GM21390 (cell line): ENCODE measurements around the gene HIRIP3.
A peak's percentile ranks its signal among the peaks of the same experiment; 100 is the strongest.
"Not testable (repeated sequence)": the region's sequence is repeated elsewhere in the genome, so short reads cannot be mapped to it uniquely, and the experiment has no call there.

Source experiments
- ATAC-seq: cut with Tn5 transposase; IDR thresholded peaks from one replicate; pipeline ENCODE4 v1.9.1; 2021; ENCODE audit not compliant: unreplicated experiment

The HIRIP3 gene

GRCh38 chr16:29962344-29962994, 32.9 kb downstream of the HIRIP3 start:
- ATAC-seq, result no peak

DNA sequence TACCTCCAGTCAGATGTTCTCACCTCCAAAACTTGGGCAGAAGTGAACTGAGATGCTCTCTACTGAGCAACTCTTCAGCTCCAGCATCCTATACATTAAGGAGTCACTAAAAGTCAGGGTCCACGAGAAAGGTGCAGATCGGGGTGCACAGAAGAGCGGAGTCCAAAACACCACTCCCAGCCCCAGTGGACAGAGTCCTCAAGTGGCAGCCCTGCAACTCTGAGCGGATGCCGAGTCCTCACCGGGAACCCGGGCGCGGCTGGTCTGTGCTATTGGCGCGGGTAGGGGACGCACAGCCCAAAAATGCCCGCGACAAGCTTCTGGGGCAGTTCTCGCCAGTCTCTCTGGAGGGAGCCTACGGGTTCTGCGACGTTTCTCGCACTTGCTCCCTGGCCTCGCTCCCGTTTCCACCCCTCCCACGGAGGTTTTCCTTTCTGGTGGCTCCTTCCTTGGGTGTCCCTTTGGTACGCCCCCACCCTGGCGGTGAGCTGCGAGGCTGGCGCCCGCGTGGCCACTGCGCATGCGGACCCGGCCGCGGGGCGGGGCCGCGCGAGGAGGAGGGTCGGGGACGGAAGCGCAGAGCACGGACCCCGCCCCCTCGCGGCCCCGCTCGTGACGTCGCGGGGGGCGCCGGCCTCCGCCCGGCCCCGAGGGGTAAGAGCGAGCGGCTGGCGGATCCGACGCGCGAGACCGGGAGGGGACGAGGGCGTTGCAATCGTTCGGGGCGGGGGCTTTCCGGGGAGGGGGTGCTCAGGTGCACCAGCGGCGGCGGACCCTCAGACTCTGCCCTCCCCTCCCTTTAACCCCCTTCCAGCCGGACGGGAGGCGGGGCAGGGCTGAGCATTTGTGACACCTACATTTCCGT, 33.7 kb downstream of the HIRIP3 start, which contains the start of gene TMEM219:
Gene TMEM219, plus strand, starts transcription at position 601 of the 865 bp plus-strand sequence. CDS start 1,065 bp downstream, outside the sequence.
- peak; percentile 72 for ATAC-seq

DNA sequence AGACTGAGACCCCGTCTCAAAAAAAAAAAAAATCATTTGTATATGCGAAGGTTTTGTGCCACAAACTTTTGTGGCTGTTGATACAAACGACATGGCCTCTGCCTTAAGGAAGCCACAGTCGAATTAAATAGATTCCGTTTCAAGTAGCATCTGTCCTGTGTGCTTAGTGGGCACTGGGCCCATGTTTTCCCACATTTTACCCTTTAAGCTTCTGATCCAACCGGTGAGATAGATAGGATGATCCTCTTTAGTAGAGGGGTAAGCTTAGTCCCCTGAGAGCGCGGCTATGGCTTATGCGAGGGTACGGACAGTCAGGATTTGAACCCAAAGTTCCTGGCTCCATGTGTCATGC, 34.3 kb downstream of the HIRIP3 start:
- no peak for ATAC-seq

GRCh38 chr16:29959821-29960220, 35.6 kb downstream of the HIRIP3 start:
- ATAC-seq, result not testable (repeated sequence)

DNA sequence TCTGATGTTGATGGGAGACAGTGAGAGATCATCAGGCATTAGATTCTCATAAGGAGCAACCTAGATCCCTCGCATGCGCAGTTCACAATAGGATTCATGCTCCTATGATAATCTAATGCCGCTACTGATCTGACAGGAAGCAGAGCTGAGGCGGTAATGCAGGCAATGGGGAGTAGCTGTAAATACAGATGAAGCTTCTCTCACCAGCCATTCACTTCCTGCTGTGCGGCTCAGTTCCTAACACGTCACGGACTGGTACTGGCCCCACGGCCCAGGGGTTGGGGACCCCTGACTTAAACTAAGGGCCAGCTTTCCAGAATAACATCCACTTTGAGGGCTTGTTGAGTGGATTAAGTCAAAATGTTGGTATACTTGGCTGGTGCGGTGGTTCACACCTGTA, 36.1 kb downstream of the HIRIP3 start:
- ATAC-seq, result no peak

GRCh38 chr16:29958756-29959155, 36.7 kb downstream of the HIRIP3 start:
- no peak for ATAC-seq

GRCh38 chr16:29951625-29952365, 43.6 kb downstream of the HIRIP3 start:
- ATAC-seq, result no peak

DNA sequence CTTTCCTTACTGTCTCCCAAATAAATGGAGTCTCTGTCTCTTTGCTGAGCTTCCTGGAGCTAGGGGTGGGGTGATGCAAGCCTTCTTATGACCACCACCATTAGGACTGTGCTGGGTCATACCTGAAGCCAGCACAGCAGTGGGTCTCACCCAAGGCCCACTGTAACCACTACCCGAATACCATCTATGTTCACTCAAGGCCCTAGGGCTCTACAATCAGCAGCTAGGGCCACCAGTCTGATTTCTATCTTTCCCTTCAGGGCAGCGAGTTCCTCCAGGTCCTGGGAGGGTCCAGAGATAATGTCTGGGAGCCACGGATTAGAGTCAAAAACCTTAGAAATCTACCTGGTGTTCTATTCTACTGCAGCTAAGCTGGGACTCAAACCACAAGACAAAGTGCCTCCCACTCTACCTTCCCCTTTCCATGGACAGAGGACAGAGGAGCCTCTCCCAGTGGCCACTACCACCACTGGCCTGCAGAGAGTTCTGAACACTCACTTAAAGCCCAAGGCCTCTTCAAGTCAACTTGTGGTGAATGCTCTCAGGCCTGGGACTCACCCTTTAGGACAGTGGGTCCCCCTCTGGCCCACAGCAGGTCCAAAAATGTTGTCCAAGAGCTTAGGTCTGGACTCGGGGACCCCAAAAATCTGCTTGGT, 44.5 kb downstream of the HIRIP3 start:
- ATAC-seq, result no peak

GRCh38 chr16:29947897-29948296, 47.5 kb downstream of the HIRIP3 start:
- ATAC-seq, result no peak

GRCh38 chr16:29943846-29944799, 51.3 kb downstream of the HIRIP3 start:
- no peak for ATAC-seq
